HepG2 (cell line): ENCODE data around the gene TPST2. TPM values are rescaled to one million over a fixed set of nuclear protein-coding genes. Genes with fewer than 3 reads are reported as not detected.
A peak's percentile ranks its signal among the peaks of the same experiment; 100 is the strongest.

ENCODE experiments used
- ADNP ChIP-seq: sonication (generic); formaldehyde crosslinking; IDR thresholded peaks from 2 replicates; pipeline ENCODE4 v1.4.0; 2020; ENCODE audit warnings: missing genetic modification reagents
- AGO1 ChIP-seq: fragments of 200-400 bp; formaldehyde crosslinking; IDR thresholded peaks from 2 replicates; pipeline ENCODE4 v1.6.1; 2017; ENCODE audit warnings: mild to moderate bottlenecking, low read depth, low read length, moderate library complexity; ENCODE audit not compliant: poor library complexity, severe bottlenecking
- E2F5 ChIP-seq: sonication (generic); formaldehyde crosslinking; conservative IDR thresholded peaks from 2 replicates; pipeline ENCODE4 v1.4.0; 2020; ENCODE audit warnings: missing genetic modification reagents
- ERF ChIP-seq: IDR thresholded peaks from 2 replicates; pipeline ENCODE4 v1.6.1; 2018; ENCODE audit warnings: missing biosample characterization, missing genetic modification reagents
- FOSL1 ChIP-seq: sonication (generic); formaldehyde crosslinking; IDR thresholded peaks from 2 replicates; pipeline ENCODE4 v1.9.0; 2021; ENCODE audit warnings: missing genetic modification reagents, borderline replicate concordance
- FOXO1 ChIP-seq: sonication (generic); formaldehyde crosslinking; IDR thresholded peaks from 2 replicates; pipeline ENCODE4 v1.4.0; 2020; ENCODE audit warnings: missing genetic modification reagents
- HOXA7 ChIP-seq: sonication (generic); formaldehyde crosslinking; IDR thresholded peaks from 2 replicates; pipeline ENCODE4 v1.8.1; 2022; ENCODE audit warnings: mild to moderate bottlenecking, missing genetic modification reagents, moderate library complexity
- MAF1 ChIP-seq: sonication (generic); formaldehyde crosslinking; IDR thresholded peaks from 2 replicates; pipeline ENCODE4 v1.5.0; 2020; ENCODE audit warnings: missing genetic modification reagents, borderline replicate concordance
- MLLT10 ChIP-seq: sonication (generic); formaldehyde crosslinking; IDR thresholded peaks from 2 replicates; pipeline ENCODE4 v1.4.0; 2020; ENCODE audit warnings: missing genetic modification reagents
- MXD4 ChIP-seq: IDR thresholded peaks from 2 replicates; pipeline ENCODE4 v1.6.1; 2016; ENCODE audit warnings: mild to moderate bottlenecking, missing biosample characterization, missing genetic modification reagents
- MYNN ChIP-seq: sonication (generic); formaldehyde crosslinking; IDR thresholded peaks from 2 replicates; pipeline ENCODE4 v1.4.0; 2020; ENCODE audit warnings: mild to moderate bottlenecking, low read depth, missing genetic modification reagents
- RAD51 ChIP-seq: fragments of 450-650 bp; IDR thresholded peaks from 2 replicates; pipeline ENCODE4 v1.6.1; 2016; ENCODE audit warnings: borderline replicate concordance
- SIN3A ChIP-seq: IDR thresholded peaks from 2 replicates; pipeline ENCODE4 v1.6.1; 2011; ENCODE audit warnings: low read depth, mild to moderate bottlenecking, control low read depth, low read length, borderline replicate concordance
- TBL1XR1 ChIP-seq: fragments of 150-350 bp; IDR thresholded peaks from 2 replicates; pipeline ENCODE4 v1.6.1; 2014; ENCODE audit warnings: borderline replicate concordance, low read length; ENCODE audit not compliant: partially characterized antibody
- TFAP4 ChIP-seq: sonication (generic); IDR thresholded peaks from 2 replicates; pipeline ENCODE4 v1.6.1; 2016; ENCODE audit warnings: low read depth, borderline replicate concordance
- U2AF1 ChIP-seq: fragments of 200-400 bp; formaldehyde crosslinking; optimal IDR thresholded peaks from 2 replicates; pipeline ENCODE3; 2017; ENCODE audit warnings: mild to moderate bottlenecking, low read depth, low read length
- ZBTB14 ChIP-seq: sonication (generic); formaldehyde crosslinking; IDR thresholded peaks from 2 replicates; pipeline ENCODE4 v1.4.0; 2020; ENCODE audit warnings: missing genetic modification reagents
- ZNF24 ChIP-seq: fragments of 450-650 bp; IDR thresholded peaks from 2 replicates; pipeline ENCODE4 v1.6.1; 2017; ENCODE audit warnings: antibody characterized with exemption, mild to moderate bottlenecking
- ZNF276 ChIP-seq: sonication (generic); formaldehyde crosslinking; IDR thresholded peaks from 2 replicates; pipeline ENCODE4 v1.4.0; 2020; ENCODE audit warnings: mild to moderate bottlenecking, low read depth, missing genetic modification reagents
- ZNF280B ChIP-seq: sonication (generic); formaldehyde crosslinking; IDR thresholded peaks from 2 replicates; pipeline ENCODE4 v1.5.0; 2020; ENCODE audit warnings: missing genetic modification reagents, mild to moderate bottlenecking, borderline replicate concordance
- ZNF468 ChIP-seq: sonication (generic); formaldehyde crosslinking; IDR thresholded peaks from 2 replicates; pipeline ENCODE4 v1.8.0; 2022; ENCODE audit warnings: mild to moderate bottlenecking, moderate library complexity, missing genetic modification reagents
- ZNF644 ChIP-seq: IDR thresholded peaks from 2 replicates; pipeline ENCODE4 v1.6.1; 2016; ENCODE audit warnings: low read depth
- ZNF720 ChIP-seq: sonication (generic); formaldehyde crosslinking; IDR thresholded peaks from 2 replicates; pipeline ENCODE4 v1.4.0; 2020; ENCODE audit warnings: missing genetic modification reagents
- ZSCAN31 ChIP-seq: sonication (generic); formaldehyde crosslinking; IDR thresholded peaks from 2 replicates; pipeline ENCODE4 v1.5.0; 2020; ENCODE audit warnings: low read depth, mild to moderate bottlenecking, missing genetic modification reagents
- polyA plus RNA-seq, 8 experiments: library from polyadenylated mRNA; depleted of rRNA in 3 of 8; stranded (reverse) in 7 of 8; unstranded in 1 of 8; fragments of >200 nt; fragmentation: Illumina TruSeq in 4 of 8; extraction: Trizol in 4 of 8; gene quantifications; 2 replicates each; pipeline versions ENCODE4 v1.2.1 to v1.2.3, GENCODE V29; 2011 to 2016; ENCODE audit warnings: low read depth in 4 of 8, missing spikeins in 1 of 8, mixed read lengths in 1 of 8; ENCODE audit not compliant: insufficient read depth in 1 of 8
- total RNA-seq, 5 experiments: library from RNA; depleted of rRNA; stranded (reverse); fragments of >200 nt; fragmentation: Illumina TruSeq; extraction: Trizol; gene quantifications; 2 replicates each; pipeline ENCODE4 v1.2.3, GENCODE V29; 2016; ENCODE audit warnings: low read depth in 1 of 5

TPST2 gene
- total and polyA plus RNA-seq, 2 of the 13 experiments (the other 11 are each of a cell fraction or from before 2014, with no cell fraction given): 15.2 to 23.8 TPM

GRCh38 chr22:26483439-26484359 is 106.2 kb downstream of the TPST2 start, which contains the start of the genes HPS4 and SRRD (continued):
- TF ChIP-seq ZNF276 (CRISPR knock-in tag) (no peak), FOSL1 (CRISPR knock-in tag) (no peak), AGO1 (no peak), ZBTB14 (peak; percentile 86), U2AF1 (no peak), E2F5 (no peak; the same call in 1 of the 2 replicates), ERF (CRISPR knock-in tag) (peak; percentile 56), TFAP4 (peak; percentile 72; the same call in 1 of the 2 replicates), SIN3A (peak; percentile 86; the same call in 1 of the 2 replicates), TBL1XR1 (peak; percentile 39), ZNF468 (CRISPR knock-in tag) (no peak), ZSCAN31 (CRISPR knock-in tag) (peak; percentile 86), RAD51 (no peak), ZNF24 (no peak), ZNF644 (CRISPR knock-in tag) (no peak), MXD4 (CRISPR knock-in tag) (peak; percentile 82), ZNF720 (CRISPR knock-in tag) (no peak), MAF1 (CRISPR knock-in tag) (peak; percentile 77; the same call in 1 of the 2 replicates), MYNN (CRISPR knock-in tag) (peak; percentile 73; the same call in 1 of the 2 replicates), MLLT10 (no peak), FOXO1 (CRISPR knock-in tag) (no peak; the same call in 1 of the 2 replicates), HOXA7 (CRISPR knock-in tag) (no peak), ZNF280B (CRISPR knock-in tag) (peak; percentile 53; the same call in 1 of the 2 replicates), ADNP (CRISPR knock-in tag) (peak; percentile 85)
